Fibroblast of pulmonary artery (primary cell): Measurements from ENCODE around the gene ELMO1.

Source experiments
- DNase-seq: peaks from one replicate; pipeline ENCODE4 v3.0.0-alpha.2; 2010; ENCODE audit warnings: low read depth
- H3K4me3 ChIP-seq: replicated peaks from 2 replicates; pipeline ENCODE4 v1.5.1; 2011; ENCODE audit warnings: low read depth, mild to moderate bottlenecking, control low read depth, low read length, moderate library complexity
- CTCF ChIP-seq: IDR thresholded peaks from 2 replicates; pipeline ENCODE4 v1.5.1; 2011; ENCODE audit warnings: mild to moderate bottlenecking, control low read depth, low read length, inconsistent platforms; ENCODE audit errors: missing control alignments

ELMO1 gene

GRCh38 chr7:37379546-37380277 lies 69.0 kb downstream of the ELMO1 start:
- H3K4me3 ChIP-seq: no peak overlapping the region
- no peak for TF ChIP-seq CTCF
- no peak for DNase-seq

DNA sequence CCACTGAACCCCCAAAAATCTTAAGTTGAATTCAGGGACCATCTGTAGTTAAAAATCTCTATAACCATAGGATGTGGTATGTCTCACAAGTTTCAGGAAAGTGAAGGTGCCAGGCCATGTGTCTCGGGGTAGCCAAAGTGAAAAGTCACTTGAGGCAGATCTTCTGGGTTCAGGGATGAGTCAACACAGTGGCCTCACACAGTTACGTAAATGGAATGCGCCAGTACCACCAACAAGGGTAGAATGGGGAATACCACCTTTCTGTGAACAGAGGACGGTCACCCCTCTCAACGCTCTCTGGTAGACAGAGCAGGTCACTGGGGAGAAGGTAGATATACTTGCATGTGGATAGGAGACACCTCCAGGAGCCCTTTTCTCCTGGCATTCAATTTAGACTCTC lies 71.4 kb downstream of the ELMO1 start:
- DNase-seq: no peak
- H3K4me3 ChIP-seq: no peak overlapping the region
- no peak for TF ChIP-seq CTCF

DNA sequence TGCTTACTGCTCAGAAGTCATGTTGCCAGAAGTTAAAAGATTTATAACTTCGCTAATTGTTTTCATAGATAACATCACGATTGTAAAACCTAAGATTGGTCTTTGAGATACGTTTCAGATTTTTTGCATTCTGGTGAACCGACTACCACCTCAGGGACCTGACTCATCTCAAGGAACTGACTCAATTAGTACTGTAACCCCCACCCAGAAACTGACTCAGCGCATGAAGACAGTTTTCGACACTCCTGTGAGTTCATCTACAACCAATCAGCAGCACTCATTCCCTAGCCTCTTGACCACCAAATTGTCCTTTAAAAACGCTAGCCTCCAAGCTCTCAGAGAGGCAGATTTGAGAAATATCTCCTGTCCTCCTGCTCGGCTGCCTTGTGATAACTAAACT lies 72.3 kb downstream of the ELMO1 start:
- no peak overlapping the region for H3K4me3 ChIP-seq
- no peak for DNase-seq
- no peak for TF ChIP-seq CTCF

GRCh38 chr7:37372750-37373149 lies 75.9 kb downstream of the ELMO1 start:
- TF ChIP-seq CTCF: no peak
- H3K4me3 ChIP-seq: no peak overlapping the region
- no peak for DNase-seq

DNA sequence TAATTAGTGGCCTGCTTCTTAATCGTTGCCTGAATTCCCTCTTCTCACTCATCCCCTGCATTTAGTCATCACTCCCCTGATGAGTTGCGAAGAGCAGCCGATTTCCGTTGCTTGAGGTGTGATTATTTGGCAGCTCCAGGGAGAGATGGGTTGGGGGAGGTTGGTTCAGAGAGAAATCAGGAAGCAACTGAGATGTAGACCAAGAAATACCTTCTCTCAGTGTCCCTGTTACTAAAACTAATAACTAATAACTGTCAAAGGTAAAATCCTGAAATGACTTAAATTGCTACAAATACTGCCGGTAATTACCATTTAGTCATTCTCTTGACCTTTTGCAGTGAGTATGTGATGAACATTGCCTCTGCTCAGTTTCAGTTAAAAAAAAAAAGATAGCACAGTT lies 76.9 kb downstream of the ELMO1 start:
- TF ChIP-seq CTCF: no peak
- DNase-seq: no peak
- H3K4me3 ChIP-seq: no peak overlapping the region

DNA sequence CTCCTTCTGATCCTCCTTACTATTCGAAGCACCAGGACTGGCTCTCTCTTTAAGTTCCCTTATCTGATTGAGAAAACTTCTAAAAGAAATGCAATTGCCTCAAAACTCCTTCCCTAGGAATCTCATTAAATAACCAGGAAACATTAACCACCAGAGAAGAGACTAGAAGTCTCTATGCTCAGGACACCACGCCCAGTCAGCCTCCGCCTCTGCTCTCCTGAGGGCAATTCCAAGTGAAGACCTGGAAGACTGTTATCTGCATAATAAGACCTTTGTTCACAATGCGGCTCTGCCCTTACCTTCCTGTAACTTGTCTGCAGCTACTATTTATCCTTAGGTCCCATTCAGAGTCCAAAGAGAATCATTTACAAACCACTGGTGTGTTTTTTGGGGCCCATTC lies 78.8 kb downstream of the ELMO1 start:
- no peak overlapping the region for H3K4me3 ChIP-seq
- DNase-seq: no peak
- TF ChIP-seq CTCF: no peak

DNA sequence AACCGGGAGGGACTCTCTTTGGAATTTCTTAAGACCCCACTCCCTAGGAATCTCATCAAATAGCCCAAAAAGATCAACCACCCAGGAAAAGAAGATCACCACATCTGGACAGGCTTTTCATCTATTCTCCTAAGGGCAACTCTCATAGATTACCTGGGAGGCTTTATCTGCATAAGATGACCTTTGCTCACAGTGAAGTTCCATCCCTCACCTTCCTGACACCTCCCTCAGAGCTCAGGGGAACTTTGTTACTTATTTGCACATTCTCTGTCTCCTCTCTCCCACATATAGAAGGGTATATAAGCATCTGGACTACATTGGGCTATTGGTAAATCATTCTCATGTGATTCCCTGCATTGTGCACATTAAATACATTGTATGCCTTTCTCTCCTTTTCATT lies 80.1 kb downstream of the ELMO1 start:
- no peak for DNase-seq
- no peak overlapping the region for H3K4me3 ChIP-seq
- no peak for TF ChIP-seq CTCF
